Coronary artery (tissue), 2 donors: ENCODE results near the gene ABCG1.
A peak's percentile ranks its signal among the peaks of the same experiment; 100 is the strongest.

ENCODE experiments used
- DNase-seq: peaks from one replicate; pipeline ENCODE4 v3.0.0-alpha.2; 2017; ENCODE audit warnings: low spot score
- H3K27ac ChIP-seq, 2 donors: fragments of 200-600 bp; sonication (generic); one replicate each; pipeline ENCODE4 v1.5.1; 2016 to 2019
- H3K4me3 ChIP-seq: fragments of 200-600 bp; sonication (generic); 2 replicates; pipeline ENCODE4 v1.5.1; 2016; ENCODE audit warnings: mild to moderate bottlenecking, moderate library complexity
- TF ChIP-seq, protein P1 (sequence below): fragments of 200-600 bp; sonication (generic); IDR thresholded peaks from one replicate; pipeline ENCODE4 v1.5.1; 2019; ENCODE audit warnings: antibody characterized with exemption

Gene ABCG1

GRCh38 chr21:42188663-42189062 lies 30.3 kb upstream of the ABCG1 start:
- Histone ChIP-seq H3K27ac (peak overlapping the region in 1 of 2 donors; percentile 65), H3K4me3 (no peak overlapping the region)
- no peak for DNase-seq
- TF ChIP-seq, protein P1, sequence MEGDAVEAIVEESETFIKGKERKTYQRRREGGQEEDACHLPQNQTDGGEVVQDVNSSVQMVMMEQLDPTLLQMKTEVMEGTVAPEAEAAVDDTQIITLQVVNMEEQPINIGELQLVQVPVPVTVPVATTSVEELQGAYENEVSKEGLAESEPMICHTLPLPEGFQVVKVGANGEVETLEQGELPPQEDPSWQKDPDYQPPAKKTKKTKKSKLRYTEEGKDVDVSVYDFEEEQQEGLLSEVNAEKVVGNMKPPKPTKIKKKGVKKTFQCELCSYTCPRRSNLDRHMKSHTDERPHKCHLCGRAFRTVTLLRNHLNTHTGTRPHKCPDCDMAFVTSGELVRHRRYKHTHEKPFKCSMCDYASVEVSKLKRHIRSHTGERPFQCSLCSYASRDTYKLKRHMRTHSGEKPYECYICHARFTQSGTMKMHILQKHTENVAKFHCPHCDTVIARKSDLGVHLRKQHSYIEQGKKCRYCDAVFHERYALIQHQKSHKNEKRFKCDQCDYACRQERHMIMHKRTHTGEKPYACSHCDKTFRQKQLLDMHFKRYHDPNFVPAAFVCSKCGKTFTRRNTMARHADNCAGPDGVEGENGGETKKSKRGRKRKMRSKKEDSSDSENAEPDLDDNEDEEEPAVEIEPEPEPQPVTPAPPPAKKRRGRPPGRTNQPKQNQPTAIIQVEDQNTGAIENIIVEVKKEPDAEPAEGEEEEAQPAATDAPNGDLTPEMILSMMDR, result no peak

DNA sequence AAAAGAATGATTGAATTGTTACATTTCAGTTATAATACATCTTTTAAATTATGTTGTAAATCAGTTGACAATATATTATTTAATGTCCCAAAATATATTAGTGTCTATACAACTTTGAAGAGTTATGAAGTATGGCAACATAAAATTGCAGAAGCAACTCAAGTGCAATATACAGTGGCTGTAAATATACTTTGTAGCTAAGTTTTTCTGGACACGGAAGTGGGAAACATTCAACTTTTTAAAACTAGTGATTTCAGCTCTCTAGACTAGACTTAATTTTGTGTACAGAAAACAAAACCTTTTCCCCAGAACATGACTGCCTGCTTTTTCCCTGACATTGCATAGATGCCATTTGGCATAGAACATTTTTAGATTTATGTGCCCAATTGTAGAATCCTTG lies 29.5 kb upstream of the ABCG1 start:
- DNase-seq, result no peak
- Histone ChIP-seq H3K27ac (peak overlapping the region in 1 of 2 donors; percentile 23), H3K4me3 (no peak overlapping the region)
- TF ChIP-seq, protein P1, result no peak

GRCh38 chr21:42189860-42190485 lies 29.0 kb upstream of the ABCG1 start:
- H3K27ac ChIP-seq, result peak overlapping the region in 1 of 2 donors; percentile 23
- no peak for DNase-seq
- TF ChIP-seq, protein P1, result no peak
- no peak overlapping the region for H3K4me3 ChIP-seq

- no peak overlapping the region for H3K27ac ChIP-seq
- TF ChIP-seq, protein P1, result no peak
- no peak for DNase-seq
- H3K4me3 ChIP-seq, result no peak overlapping the region
Measured at GRCh38 chr21:42190486-42190863, 28.5 kb upstream of the ABCG1 start.

DNA sequence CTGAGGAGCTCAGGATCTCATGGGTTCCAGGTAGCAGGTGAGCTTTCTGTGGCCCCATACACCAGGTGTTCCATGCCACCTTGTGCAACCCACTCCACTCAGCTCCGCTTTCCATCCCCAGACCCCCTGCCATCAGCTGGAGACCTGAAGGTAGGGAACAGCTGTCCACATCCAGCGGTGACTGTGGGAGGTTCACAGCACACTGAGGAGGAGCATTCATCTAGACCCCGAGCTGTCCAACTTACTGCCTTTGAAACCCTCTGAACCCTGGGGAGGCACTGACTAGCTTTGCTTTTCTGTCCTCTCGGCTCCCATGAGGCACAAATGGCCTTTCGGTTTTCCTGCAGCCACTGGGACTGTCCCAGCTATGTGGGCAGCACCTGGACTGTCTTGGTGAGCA lies 27.9 kb upstream of the ABCG1 start:
- Histone ChIP-seq H3K27ac (no peak overlapping the region), H3K4me3 (no peak overlapping the region)
- TF ChIP-seq, protein P1, result no peak
- no peak for DNase-seq

GRCh38 chr21:42191696-42192595 lies 27.0 kb upstream of the ABCG1 start:
- no peak overlapping the region for H3K27ac ChIP-seq
- TF ChIP-seq, protein P1, result no peak
- no peak overlapping the region for H3K4me3 ChIP-seq
- no peak for DNase-seq
